ENCODE measurements around the gene ARHGAP19.

DNA sequence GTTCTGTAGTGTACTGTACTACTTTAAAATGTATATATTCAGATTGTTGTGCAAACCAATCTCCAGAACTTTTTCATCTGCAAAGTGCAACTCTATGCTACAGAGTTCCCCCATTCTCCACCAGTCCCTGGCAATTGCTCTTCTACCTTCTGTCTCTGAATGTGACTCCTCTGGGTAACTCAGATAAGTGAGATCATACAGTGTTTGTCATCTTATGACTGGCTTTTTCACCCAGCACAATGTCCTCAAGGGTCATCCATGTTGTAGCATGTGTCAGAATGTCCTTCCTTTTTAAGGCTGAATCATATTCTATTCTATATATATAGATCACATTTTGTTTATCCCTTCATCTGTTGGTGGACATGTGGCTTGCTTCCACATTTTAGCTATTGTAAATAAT is 117.5 kb downstream of the ARHGAP19 start:
- TF ChIP-seq, protein P1, sequence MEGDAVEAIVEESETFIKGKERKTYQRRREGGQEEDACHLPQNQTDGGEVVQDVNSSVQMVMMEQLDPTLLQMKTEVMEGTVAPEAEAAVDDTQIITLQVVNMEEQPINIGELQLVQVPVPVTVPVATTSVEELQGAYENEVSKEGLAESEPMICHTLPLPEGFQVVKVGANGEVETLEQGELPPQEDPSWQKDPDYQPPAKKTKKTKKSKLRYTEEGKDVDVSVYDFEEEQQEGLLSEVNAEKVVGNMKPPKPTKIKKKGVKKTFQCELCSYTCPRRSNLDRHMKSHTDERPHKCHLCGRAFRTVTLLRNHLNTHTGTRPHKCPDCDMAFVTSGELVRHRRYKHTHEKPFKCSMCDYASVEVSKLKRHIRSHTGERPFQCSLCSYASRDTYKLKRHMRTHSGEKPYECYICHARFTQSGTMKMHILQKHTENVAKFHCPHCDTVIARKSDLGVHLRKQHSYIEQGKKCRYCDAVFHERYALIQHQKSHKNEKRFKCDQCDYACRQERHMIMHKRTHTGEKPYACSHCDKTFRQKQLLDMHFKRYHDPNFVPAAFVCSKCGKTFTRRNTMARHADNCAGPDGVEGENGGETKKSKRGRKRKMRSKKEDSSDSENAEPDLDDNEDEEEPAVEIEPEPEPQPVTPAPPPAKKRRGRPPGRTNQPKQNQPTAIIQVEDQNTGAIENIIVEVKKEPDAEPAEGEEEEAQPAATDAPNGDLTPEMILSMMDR (IDR thresholded peaks at IDR 0.05) = no peak
- no peak for TF ChIP-seq ZFX (IDR thresholded peaks at IDR 0.05; ENCODE audit: borderline replicate concordance)
